ENCODE data around the gene ZNF674. TPM values are rescaled to one million over a fixed set of nuclear protein-coding genes. Genes with fewer than 3 reads are reported as not detected.

ZNF674 gene
- total RNA-seq, 1 donor from 2014 or later, result 5.7 TPM

GRCh38 chrX:46456125-46456922 is 88.9 kb downstream of the ZNF674 start:
- H3K27me3 Mint-ChIP-seq (ENCODE audit: low read depth), result no peaks in the 10 kb centered on the region
- H3K4me1 Mint-ChIP-seq, result no peaks in the 10 kb centered on the region
- peaks cover 18% of the 10 kb centered on the region for H3K36me3 Mint-ChIP-seq
- H3K4me3 Mint-ChIP-seq, result no peak overlapping the region
- H3K27ac Mint-ChIP-seq, result no peak overlapping the region
- DNase-seq (ENCODE audit: low spot score in 2 of 2, unreplicated experiment in 2 of 2), result no peak
- H3K9me3 Mint-ChIP-seq, result peaks cover 9% of the 10 kb centered on the region
- TF ChIP-seq CTCF (IDR thresholded peaks at IDR 0.05; ENCODE audit: unreplicated experiment), result no peak

Other genes starting within 250 kb of the ZNF674 start
- gene CHST7, start 28.3 kb upstream of the ZNF674 start, total RNA-seq, result 0.40 to 0.54 TPM (median 0.53 TPM) in 3 replicates
- 13.6 to 14.3 TPM (median 14.1 TPM) in 3 replicates for gene SLC9A7, start 213.7 kb upstream of the ZNF674 start, total RNA-seq

Data from mesothelial cell of epicardium (in vitro differentiated cells).